ENCODE results near the gene ZNF518A.

- TF ChIP-seq EZH2phosphoT487 (IDR thresholded peaks at IDR 0.05; ENCODE audit: insufficient read depth, low read depth): no peak
- TF ChIP-seq EZH2 (IDR thresholded peaks at IDR 0.05; ENCODE audit: insufficient read depth, poor library complexity, severe bottlenecking): no peak
Measured at GRCh38 chr10:96097865-96098264, 32.2 kb upstream of the ZNF518A start.

Measured in GM23248 (cell line).